KMS-11 (cell line): ENCODE data around the gene SLC39A13.

Experiments
- H2AFZ ChIP-seq: fragments of 200-600 bp; sonication (generic); 2 replicates; pipeline ENCODE4 v1.6.1; 2016; ENCODE audit warnings: antibody characterized with exemption, mixed run types, low read depth
- H3K27ac ChIP-seq: fragments of 200-600 bp; sonication (generic); 2 replicates; pipeline ENCODE4 v1.6.1; 2016; ENCODE audit warnings: mild to moderate bottlenecking, mixed run types
- H3K27me3 ChIP-seq: fragments of 200-600 bp; sonication (generic); 2 replicates; pipeline ENCODE4 v1.6.1; 2017; ENCODE audit warnings: mild to moderate bottlenecking, low read depth, mixed run types, moderate library complexity; ENCODE audit not compliant: insufficient read depth
- H3K36me3 ChIP-seq: fragments of 200-600 bp; sonication (generic); 2 replicates; pipeline ENCODE4 v1.6.1; 2017; ENCODE audit warnings: mild to moderate bottlenecking, mixed run types; ENCODE audit not compliant: insufficient read depth
- H3K4me1 ChIP-seq: fragments of 200-600 bp; sonication (generic); 2 replicates; pipeline ENCODE4 v1.6.1; 2016; ENCODE audit warnings: mild to moderate bottlenecking, low read depth, mixed run types; ENCODE audit not compliant: poor library complexity, severe bottlenecking
- H3K4me2 ChIP-seq: fragments of 200-600 bp; sonication (generic); 2 replicates; pipeline ENCODE4 v1.7.0; 2016; ENCODE audit warnings: mild to moderate bottlenecking, mixed run types
- H3K4me3 ChIP-seq: fragments of 200-600 bp; sonication (generic); IDR thresholded peaks from 2 replicates; pipeline ENCODE4 v1.6.1; 2017; ENCODE audit warnings: low read depth, low read length, mixed read lengths; ENCODE audit not compliant: insufficient read depth
- H3K79me2 ChIP-seq: fragments of 200-600 bp; sonication (generic); 2 replicates; pipeline ENCODE4 v1.6.1; 2016; ENCODE audit warnings: low read depth, mixed run types; ENCODE audit not compliant: insufficient read depth
- H3K9ac ChIP-seq: fragments of 200-600 bp; sonication (generic); 2 replicates; pipeline ENCODE4 v1.6.1; 2016; ENCODE audit warnings: mild to moderate bottlenecking, mixed run types
- H4K20me1 ChIP-seq: fragments of 200-600 bp; sonication (generic); 2 replicates; pipeline ENCODE4 v1.6.1; 2016; ENCODE audit warnings: mild to moderate bottlenecking, mixed run types; ENCODE audit not compliant: insufficient read depth
- CTCF ChIP-seq: fragments of 200-600 bp; sonication (generic); conservative IDR thresholded peaks from 2 replicates; pipeline ENCODE4 v1.6.1; 2017; ENCODE audit warnings: low read depth, mild to moderate bottlenecking, antibody characterized with exemption, low read length, moderate library complexity, mixed read lengths

The SLC39A13 gene

GRCh38 chr11:47464483-47464882 lies 56.1 kb downstream of the SLC39A13 start:
- Histone ChIP-seq H3K4me1 (peaks cover 21% of the 10 kb centered on the region), H4K20me1 (no peaks in the 10 kb centered on the region), H3K36me3 (0 out of 2 replicates have a peak, but pooled peaks cover 3% of the 10 kb centered on the region), H3K27me3 (no peaks in the 10 kb centered on the region), H3K4me3 (no peak overlapping the region), H3K4me2 (no peak overlapping the region), H3K27ac (no peak overlapping the region), H3K9ac (no peak overlapping the region), H3K79me2 (no peaks in the 10 kb centered on the region; the same call in 1 of the 2 replicates), H2AFZ (no peak overlapping the region)
- TF ChIP-seq CTCF, result no peak
